ENCODE measurements around the gene WDR70.
A peak's percentile ranks its signal among the peaks of the same experiment; 100 is the strongest.

The WDR70 gene

DNA sequence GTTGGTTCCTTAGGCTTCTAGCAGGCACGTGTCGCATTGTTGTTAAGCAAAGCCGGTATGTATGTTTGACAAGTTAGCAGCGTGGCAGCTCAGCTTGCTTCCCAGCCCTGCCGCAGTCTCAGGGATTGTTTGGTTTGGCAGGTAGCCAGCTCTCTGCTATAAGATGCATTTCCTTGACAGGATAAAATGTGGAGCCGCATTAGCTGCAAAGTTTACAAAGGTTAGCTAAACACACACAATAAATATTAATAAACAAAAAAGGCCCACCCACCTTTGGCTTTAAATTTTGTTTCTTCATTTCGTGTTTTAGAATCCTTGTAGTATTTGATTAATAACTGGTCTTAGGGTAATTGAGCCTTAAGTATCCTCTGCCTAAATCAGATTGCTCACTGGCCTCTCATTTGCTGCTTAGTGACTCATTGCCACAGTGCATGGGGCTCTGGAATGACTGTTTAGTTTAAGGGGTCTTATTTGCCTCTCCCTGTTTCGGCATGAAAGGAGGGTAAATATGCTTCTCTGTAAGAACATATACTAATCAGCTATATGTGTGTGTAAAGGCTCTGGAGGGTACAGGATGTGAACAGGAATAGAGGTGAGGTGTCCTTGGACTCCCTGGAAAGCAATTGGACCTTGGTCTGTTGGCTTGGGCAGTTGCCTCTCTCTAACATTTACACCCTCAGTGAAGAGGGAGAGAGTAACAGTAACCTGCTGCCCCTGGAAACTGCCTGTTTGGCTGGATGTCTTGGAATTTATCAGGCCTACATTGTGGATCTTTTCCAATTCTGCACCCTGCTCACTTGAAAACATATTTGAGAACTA is 338.7 kb downstream of the WDR70 start:
- TF ChIP-seq, protein P1, sequence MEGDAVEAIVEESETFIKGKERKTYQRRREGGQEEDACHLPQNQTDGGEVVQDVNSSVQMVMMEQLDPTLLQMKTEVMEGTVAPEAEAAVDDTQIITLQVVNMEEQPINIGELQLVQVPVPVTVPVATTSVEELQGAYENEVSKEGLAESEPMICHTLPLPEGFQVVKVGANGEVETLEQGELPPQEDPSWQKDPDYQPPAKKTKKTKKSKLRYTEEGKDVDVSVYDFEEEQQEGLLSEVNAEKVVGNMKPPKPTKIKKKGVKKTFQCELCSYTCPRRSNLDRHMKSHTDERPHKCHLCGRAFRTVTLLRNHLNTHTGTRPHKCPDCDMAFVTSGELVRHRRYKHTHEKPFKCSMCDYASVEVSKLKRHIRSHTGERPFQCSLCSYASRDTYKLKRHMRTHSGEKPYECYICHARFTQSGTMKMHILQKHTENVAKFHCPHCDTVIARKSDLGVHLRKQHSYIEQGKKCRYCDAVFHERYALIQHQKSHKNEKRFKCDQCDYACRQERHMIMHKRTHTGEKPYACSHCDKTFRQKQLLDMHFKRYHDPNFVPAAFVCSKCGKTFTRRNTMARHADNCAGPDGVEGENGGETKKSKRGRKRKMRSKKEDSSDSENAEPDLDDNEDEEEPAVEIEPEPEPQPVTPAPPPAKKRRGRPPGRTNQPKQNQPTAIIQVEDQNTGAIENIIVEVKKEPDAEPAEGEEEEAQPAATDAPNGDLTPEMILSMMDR (IDR thresholded peaks at IDR 0.05; ENCODE audit: low read depth, low read length, missing control alignments), result no peak
- DNase-seq (ENCODE audit: low read depth), result no peak
- no peak overlapping the region for H3K4me3 ChIP-seq (ENCODE audit: low read depth, low read length)

GRCh38 chr5:37720550-37720952 is 341.4 kb downstream of the WDR70 start:
- TF ChIP-seq, protein P1 (IDR thresholded peaks at IDR 0.05; ENCODE audit: low read depth, low read length, missing control alignments), result no peak
- no peak overlapping the region for H3K4me3 ChIP-seq (ENCODE audit: low read depth, low read length)
- no peak for DNase-seq (ENCODE audit: low read depth)

- peak; percentile 48 for DNase-seq (ENCODE audit: low read depth)
- H3K4me3 ChIP-seq (ENCODE audit: low read depth, low read length), result no peak overlapping the region
- TF ChIP-seq, protein P1 (IDR thresholded peaks at IDR 0.05; ENCODE audit: low read depth, low read length, missing control alignments), result no peak
These were observed 342.3 kb downstream of the WDR70 start for GRCh38 chr5:37721447-37721871.

GRCh38 chr5:37722236-37723161 is 343.4 kb downstream of the WDR70 start:
- TF ChIP-seq, protein P1 (IDR thresholded peaks at IDR 0.05; ENCODE audit: low read depth, low read length, missing control alignments), result no peak
- H3K4me3 ChIP-seq (ENCODE audit: low read depth, low read length), result no peak overlapping the region
- peak; percentile 16 for DNase-seq (ENCODE audit: low read depth)

DNA sequence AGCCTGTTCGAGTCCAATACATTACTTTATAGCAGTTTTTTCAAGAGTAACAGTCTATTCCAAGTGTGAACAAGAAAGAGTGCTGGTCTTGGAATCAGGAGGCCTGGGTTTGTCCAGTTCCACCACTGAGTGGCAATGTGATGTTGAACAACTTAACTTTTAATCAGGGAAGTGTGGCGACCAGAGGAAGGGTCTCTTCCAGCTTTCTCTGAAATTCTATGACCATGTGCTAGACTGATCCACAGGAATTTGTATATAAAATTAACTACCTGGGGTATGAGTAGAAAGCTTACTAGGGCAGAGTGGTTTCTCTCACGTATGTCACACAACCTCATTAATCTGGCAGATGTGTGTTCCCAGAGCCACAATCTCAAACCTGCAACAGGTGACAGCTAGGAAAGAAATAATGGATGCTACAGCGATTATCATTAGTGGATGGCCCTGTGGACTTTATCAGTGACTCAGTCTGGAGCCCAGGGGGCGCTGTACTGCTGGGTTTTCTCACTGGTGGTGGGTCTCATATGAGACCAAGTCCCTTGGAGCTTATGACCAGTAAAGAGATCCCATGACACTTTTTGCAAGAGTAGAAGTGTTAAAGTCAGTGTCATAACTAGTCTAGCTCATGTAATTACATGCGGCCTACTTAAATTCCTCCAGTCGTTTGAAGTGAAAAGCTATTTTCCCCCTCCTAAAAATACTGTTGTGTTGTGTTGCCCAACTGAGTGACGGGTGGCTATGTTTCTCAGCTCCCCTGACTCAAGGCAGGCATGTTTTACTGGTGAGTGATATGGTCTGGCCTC is 344.2 kb downstream of the WDR70 start:
- no peak for DNase-seq (ENCODE audit: low read depth)
- TF ChIP-seq, protein P1 (IDR thresholded peaks at IDR 0.05; ENCODE audit: low read depth, low read length, missing control alignments), result peak; percentile 61
- no peak overlapping the region for H3K4me3 ChIP-seq (ENCODE audit: low read depth, low read length)

DNA sequence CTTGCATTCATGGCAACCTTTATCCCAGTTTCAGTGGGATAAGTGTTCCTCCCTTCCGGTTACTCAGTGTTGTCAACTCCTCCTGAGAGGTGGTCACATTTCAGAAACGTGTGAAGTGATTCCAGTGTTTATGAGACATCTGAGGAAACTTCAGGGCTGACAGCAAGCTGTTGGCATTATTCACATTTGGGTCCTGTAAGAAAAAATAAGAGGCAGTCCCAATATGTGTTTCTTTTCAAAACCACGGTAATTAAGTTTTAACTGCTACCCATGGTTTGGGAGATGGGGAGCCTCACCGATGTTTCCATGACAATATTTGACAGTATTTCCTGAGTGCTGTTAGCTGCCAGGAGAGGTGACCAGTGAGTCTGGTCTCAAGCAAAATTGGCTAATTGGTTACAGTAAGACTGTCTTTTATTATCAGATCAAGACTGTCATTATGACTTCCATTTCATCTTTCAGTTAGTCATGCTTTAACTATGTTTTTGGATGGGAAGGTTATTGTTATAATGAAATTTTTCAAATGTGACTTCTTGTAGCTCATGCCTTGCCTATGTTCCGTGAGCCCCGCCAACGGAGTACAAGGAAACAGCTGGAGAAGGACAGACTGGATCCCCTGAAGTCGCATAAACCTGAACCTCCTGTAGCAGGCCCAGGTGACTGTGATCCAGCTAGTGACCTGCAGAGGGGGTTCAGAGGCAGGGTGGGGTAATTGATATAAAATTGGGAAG is 345.4 kb downstream of the WDR70 start:
- no peak for DNase-seq (ENCODE audit: low read depth)
- TF ChIP-seq, protein P1 (IDR thresholded peaks at IDR 0.05; ENCODE audit: low read depth, low read length, missing control alignments), result no peak
- no peak overlapping the region for H3K4me3 ChIP-seq (ENCODE audit: low read depth, low read length)
